Hematopoietic multipotent progenitor cell (in vitro differentiated cells): ENCODE measurements around the gene SLC29A2. TPM values are rescaled to one million over a fixed set of nuclear protein-coding genes. Genes with fewer than 3 reads are reported as not detected.
"Not testable (repeated sequence)": the region's sequence is repeated elsewhere in the genome, so short reads cannot be mapped to it uniquely, and the experiment has no call there.

ENCODE experiments used
- DNase-seq, 3 donors: peaks; one replicate each; pipeline ENCODE4 v3.0.0-alpha.2; 2011 to 2015; ENCODE audit warnings: low read depth in 2 of 3, low spot score in 2 of 3
- total RNA-seq: library from RNA; depleted of rRNA; stranded (reverse); fragments of >200 nt; gene quantifications from one replicate; pipeline ENCODE4 v1.2.3, GENCODE V29; 2012

The SLC29A2 gene
- total RNA-seq, 1 donor: 6.5 TPM

DNA sequence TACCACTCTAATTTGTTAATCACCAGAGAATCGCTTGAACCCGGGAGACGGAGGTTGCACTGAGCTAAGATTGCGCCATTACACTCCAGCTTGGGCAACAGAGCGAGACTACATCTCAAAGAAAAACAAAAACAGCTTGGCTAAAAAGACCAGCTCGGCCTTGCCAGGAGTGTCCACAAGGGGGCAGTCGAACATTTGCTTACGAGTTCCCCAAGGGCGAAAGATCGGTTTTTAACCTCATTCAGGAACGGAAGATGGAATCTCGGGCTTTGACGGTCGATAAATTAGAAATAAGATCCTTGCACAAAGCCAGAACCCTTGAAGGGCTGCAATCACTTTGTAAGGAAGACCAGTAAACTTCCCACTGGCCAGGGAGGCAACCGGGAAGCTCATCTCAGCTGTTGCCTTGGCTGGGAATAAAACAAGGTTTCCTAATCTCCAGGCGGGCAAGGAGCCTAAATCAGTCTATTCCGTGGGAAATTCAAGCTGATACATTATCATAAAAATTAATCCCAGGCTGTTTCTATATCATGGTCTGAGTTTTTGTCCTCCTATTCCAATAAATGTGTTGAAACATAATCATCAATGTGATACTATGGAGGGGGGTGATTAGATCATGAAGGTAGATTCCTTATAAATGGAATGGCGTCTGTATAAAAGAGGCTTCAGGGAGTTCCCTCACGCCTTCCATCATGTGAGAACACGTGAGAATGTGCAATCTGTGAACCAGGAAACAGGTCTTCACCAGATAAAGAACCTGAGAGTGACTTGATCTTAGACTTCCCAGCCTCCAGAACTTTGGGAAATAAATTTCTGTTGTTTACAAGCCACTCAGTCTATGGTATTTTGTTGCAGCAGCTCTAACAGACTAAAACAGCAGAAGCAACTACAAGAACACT is 14.9 kb upstream of the SLC29A2 start:
- peak; percentile 64 to 88 (median 70) for DNase-seq

DNA sequence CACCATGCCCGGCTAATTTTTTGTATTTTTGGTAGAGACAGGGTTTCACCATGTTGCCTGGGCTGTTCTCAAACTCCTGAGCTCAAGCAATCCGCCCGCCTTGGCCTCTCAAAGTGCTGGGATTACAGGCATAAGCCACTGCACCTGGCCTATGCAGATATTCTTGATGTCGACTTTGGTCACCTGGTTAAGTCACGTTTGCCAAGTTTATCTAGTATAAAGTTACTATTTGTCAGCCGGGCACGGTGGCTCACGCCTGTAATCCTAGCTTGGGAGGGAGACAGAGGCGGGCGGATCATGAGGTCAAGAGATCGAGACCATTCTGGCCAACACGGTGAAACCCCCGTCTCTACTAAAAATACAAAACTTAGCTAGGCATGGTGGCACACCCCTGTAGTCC is 12.8 kb upstream of the SLC29A2 start:
- DNase-seq: not testable (repeated sequence)

DNA sequence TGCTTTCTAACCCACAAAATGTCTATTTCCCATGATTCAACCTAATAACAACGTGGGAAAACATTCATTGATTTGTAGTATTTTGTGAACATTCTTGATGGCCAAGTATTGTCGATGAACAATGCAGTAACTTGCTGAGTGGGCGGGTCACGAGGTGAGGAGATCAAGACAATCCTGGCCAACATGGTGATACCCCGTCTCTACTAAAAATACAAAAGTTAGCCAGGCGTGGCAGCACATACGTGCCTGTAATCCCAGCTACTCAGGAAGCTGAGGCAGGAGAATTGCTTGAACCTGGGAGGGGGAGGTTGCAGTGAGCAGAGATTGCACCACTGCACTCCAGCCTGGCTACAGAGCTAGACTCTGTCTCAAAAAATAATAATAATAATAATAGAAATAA is 8.7 kb upstream of the SLC29A2 start:
- peak in 1 of 3 donors; percentile 14 for DNase-seq

DNA sequence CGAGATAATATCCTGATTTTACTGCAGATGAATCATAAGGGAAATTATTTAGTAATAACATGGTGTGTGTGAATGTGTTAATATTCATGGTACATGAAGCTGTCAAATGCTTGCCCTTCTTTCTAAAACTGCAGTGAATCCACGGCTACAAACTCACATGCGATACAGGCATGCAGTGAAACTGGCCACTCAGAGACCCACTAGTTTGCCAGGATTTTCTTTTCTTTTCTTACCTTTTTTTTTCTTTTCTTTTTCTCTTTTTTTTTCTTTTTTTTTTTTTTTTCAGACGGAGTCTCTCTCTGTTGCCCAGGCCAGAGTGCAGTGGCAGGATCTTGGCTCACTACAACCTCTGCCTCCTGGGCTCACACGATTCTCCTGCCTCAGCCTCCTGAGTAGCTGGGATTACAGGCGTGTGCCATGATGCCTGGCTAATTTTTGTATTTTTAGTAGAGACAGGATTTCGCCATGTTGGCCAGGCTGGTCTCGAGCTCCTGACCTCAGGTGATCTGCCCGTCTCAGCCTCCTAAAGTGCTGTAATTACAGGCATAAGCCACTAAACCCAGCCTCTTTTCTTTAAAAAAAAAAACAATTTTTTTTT is 2.2 kb upstream of the SLC29A2 start:
- DNase-seq: not testable (repeated sequence)

DNA sequence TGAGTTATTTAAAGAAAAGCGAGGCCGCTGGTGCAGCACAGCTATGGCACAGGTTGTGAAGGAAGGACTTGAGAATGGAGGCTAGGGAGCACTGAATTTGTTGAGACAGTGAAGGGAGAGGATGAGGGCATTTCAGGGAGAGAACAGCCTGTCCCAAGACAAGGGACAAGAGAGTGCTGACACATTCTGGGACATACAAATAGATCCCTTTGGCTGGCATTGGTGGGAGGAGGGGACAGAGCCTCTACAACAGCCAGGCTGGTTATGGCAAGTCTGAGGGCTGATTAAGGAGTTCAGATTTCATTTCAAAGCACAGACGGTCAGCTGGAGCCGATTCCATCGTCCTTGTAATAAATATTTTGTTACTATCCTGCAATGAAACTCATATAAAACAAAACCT is 1.7 kb upstream of the SLC29A2 start:
- no peak for DNase-seq

DNA sequence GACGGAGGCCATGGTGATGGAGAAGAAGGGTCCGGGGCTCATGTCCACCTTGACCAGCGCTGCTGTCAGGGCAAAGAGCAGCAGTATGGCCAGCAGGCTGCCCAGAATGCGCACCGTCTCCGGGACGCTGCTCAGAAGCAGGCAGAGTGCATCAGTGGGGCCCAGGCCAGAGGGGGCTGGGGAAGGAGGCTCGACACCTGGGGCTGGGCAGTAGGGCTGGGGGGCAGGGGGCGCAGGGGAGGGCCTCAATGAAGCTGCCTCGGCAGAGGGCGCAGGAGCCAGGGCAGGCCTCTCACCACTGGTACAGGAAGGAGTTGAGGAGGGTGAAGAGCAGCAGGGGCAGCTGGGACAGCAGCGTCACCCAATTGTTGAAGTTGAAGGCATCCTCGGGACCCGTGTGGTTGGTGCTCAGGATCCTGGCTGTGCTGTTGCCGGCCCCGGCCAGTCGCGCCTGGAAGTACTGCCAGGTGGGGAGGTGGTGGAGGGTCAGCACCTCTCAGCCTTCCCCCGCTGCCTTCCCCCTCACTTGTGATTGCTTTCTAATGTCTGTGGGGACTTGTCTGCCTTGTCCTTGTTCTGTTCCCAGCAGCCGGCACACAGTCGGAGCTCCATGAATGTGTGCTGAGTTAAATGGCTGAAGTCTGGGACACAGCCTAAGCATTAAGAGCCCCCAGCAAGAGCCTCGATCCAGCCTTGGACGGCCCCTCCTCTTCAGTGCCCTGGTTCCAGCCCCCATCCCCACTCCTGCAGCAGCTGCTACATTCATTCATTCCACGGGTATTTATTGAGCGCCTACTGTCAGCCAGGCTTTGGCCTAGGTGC is 2.3 kb downstream of the SLC29A2 start:
- DNase-seq: no peak

DNA sequence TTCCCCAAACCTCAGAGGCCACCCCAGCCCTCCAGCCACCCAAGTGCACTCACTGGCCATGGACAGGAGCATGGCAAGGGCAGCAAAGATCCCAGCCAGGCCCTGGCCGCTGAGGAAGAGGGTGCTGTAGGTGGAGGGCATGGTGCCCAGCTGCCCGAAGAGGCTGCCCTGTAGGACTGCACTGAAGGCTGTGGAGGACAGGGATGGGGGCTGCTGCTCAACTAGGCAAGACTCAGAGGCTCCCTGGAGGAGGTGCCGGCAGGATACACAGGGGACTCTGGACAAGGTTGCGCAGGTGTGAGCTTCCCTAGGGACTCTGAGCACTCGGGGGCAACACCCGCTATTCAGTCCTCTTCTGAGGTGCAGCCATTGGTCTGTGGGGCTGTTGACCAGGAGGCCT is 3.1 kb downstream of the SLC29A2 start:
- DNase-seq: no peak

DNA sequence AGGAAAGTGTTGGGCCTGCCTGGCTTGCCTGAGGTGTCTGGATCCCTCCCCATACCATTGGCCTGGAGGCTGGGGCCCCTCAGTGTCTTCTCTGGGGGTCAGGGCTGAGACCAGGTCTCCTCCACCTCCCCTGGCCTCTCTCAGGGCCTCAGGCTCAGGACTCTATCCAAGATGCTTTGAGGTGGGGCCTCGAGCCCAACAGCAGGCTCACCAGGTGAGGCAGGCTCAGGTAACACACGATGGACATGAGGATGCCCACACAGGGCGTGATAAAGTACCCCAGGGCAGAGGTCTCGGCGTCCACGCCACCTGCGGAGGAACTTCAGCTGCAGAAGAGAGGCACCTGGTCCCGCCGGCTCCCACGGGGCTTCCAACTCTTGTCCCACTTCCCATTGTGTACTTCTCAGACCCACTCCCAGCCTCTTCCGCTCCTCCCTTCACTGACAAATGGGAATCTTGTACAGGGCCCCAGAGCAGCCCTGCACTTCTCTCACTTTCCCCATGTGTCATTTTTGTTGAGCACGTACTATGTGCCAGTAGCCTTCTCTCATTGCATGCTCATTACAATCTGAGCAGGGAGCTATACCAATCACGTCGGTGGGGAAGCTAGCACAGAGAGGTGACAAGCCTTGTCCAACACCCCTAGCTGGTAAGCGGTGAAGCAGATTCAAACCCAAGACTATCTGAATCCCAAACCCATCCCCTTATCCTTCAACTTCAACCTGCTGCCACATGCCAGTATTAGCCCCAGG is 3.8 kb downstream of the SLC29A2 start:
- no peak for DNase-seq

DNA sequence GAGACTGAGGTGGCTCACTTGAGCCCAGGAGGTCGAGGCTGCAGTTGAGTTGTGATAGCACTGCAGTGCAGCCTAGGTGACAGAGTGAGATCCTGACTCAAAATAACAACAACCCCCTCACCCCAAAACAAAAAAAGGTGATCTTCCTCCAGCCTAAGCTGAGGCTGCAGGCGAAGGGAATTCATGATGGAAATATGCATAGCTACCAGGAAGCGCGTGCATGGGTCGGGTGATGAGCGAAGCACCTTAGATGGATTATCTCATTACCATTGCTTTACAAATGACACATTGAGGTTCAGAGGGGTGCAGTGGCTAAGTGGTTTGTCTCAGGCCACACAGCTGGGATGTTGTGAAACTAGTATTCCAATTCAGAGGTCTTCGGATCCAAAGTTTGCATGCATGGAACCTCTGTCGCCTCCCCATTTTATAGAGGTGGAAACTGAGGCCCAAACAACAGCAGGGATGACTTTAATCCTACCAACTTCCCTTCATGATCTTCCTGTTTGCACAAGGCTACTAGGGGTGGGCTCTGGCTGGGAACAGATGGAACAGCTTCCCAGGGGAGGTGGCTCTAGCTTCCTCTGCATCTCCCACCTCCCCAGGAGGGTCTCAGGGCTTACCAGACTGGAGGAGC is 4.6 kb downstream of the SLC29A2 start:
- DNase-seq: no peak

DNA sequence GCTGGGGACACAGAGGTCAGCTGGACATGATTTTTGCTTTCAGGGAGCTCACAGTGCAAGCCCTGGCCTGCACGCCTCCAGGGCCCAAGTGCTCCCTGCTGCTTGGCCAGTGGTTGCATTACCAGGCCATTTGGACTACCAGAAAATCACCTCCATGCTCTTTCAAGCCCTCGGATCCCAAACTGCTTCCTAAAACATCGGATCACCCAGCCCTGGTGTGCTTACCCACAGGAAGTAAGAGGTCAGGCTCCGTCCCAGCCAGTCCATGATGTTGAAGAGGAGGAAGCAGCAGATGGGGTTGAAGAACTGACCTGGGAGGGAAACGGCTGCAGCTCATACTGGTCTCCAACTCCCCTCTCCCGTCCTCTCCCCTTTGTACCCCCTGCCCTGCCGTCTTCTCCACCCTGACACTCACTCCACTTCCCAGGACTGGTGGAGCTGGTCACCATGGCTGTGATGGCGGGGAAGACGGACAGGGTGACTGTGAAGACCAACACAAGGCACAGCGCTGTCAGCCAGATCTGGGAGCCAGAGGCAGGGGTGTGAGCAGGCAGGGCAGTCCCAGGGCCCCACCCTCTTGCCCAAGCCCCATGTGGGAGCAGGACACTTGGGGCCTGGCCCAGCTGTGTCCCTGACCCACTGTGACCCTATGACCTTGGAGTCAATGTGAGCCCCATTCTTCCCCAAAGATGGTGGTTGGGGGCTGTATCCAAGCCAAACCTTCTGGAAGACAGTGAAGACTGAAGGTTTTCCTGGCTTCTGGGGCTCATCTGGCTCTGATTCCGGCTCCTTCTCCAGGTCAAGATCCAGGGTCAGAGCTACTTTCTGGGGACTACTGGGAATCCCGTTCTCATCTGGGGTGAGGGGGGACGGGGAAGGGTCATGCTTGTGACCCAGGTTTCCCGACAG is 5.6 kb downstream of the SLC29A2 start:
- no peak for DNase-seq

DNA sequence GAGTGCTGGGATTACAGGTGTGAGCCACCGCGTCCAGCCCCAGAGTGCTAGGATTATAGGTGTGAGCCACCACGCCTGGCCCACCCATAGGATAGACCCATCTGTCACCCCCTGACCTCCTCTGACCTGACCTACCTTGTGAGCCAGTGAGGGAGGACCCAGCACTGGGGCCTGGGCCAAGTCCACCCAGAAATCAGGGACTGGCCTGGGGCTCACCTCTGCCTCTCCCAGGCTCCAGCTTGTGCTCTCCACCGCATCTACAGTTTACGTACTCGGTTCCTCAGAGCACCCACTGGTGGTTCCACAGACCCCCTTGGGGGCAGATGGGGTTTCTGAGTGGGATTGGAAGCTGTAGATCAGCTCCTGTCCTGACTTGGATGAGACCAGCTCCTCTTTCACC is 6.4 kb downstream of the SLC29A2 start:
- DNase-seq: no peak

DNA sequence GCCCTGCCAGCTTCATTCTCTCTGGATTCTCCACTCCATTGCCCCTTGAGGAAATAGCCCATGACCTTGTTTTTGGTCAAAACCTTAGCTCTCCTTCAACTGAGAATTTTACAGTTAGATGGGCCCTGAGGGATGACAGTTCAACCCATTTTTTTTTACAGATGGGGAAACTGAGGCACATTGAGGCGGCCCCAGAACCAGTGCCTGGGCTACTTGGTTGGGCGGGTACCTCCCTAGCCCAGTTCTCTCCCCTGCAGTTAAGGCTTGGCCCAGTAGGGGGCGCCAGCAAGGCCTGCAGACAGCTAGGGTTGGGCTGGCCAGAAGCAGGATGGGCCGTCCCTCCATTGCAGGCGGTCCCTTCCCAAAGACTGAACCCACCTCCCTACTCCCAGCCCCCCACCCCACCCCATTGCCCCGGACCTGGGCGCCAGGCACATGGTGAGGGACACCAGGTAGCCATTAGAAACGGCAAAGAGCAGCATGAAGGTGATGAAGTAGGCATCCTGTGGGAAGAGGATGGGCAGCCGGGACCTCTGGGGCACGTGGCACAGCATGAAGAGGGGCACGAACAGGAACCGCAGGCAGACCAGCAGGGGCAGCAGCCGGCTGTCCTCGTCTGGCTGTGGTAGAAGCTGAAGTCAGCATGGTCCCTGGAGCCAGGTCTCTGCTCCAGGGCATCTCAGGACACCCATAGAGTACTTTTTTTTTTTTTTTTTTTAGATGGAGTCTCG is 7.6 kb downstream of the SLC29A2 start:
- DNase-seq: peak in 2 of 3 donors; percentile 36 to 58

DNA sequence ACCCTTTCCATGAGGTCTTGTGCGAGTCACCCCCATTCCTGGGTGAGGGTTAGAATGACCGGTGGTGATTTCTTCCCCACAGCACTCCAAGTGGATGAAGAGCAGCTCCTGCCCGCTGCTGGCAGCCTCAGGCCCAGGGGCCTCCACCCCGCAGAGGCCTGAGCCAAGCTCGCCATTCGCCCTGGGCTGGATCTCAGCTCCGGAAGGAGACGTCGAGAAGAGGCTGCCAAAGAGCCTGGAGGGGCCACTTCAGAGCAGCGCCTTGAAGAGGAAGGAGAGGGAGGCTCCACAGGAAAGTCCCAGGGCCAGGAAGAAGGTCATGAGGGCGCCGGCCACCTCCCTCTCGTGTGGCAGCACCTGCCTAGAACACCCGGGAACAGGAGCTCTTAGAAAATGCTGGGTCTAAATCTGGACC is 8.4 kb downstream of the SLC29A2 start:
- no peak for DNase-seq

DNA sequence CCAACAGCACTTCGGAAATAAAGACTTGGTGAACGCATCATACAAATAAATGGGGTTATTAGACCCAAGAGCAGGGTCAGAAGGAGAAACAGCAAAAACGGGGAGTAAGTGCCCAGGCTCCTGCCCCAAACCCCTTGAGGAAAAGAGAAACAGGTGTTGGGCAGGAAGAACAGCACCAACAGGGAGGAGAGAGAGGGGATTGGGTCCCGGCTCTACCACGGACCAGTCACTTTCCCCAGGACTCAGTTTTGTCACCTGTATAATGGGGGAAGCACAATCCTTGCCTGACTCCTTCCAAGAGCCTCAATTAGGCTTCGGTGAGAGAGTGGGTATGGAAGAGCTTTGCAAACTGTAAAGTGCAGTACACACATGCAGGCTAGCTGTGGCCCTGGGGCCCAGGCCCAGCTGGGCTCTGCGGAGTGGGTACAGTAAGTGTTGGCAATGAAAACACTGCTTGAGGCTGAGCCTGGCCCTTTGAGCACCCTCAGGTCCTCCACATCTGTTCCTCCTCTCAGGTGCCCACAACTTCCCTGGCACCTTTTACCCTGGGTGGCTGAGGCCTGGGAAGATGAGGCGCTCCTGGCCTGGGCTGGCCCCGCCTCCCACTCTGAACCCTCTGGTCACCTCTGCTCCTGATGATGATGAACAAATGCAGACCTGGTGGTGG is 8.9 kb downstream of the SLC29A2 start:
- no peak for DNase-seq

DNA sequence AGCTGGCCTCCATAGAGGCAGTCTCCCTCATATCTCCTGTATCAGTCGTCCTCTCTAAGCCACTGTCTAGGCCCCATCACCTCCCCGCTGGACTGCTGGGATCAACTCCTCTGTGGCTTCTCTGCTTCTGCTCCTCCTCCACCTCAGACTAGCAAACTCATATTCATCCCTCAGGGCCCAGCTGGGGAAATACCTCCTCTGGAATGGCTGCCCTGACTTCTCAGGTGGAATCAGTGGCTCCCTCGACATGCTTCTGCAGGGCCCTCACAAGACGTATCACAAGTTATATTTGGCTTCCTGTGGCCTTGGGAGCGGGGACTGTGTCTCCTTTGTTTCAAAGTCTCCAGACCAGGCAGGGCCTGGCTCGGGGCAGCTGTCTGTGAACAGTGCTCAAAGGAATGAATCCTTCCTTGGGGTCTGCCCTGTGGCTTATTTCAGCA is 10.0 kb downstream of the SLC29A2 start:
- no peak for DNase-seq

DNA sequence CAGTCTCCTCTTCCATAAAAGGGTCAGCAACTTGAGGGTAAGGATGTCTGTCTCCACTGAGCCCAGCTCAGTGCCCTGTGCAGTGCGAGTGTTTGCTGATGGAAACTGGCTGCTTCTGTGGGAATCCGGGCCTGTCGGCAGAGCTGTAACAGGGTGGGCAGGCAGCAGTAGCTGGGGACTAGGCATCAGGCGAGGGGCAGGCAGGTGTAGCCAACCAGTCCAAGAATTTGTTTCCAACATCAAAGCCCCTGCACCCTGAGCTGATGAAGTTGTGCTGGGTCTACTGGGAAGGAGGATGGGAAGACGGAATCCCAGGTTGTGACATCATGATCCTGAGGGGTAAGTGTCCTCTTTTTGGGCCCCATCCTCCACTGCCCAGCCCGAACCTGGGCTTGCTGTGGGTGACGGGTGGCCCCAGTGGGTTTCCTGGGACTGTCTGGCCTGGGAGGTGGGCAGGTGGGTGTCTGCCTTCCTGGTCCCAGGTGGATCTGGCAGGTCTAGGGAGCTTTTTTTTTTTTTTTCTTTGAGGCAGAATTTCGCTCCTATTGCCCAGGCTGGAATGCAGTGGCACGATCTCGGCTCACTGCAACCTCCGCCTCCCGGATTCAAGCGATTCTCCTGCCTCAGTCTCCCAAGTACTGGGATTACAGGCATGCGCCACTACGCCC is 11.0 kb downstream of the SLC29A2 start:
- no peak for DNase-seq

DNA sequence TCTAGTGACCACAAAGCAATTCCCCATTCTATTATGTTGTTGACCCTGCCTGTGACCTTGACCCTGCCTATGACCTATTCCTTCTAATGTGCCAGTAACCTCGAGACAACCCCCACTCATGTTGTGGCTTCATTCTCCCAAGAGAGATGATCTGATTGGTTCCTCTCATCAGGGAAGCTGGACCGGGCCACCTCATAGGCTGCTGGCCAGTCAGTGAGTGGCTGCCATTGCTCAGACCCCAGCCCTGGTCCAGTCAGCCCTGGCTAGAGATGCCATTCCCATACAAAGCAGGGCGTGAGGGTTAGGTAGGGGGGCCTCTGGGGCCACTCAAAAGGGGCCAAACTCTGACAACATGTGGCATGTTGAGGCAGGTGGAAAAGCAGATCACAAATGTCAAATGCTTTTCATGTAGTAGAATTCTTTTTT is 11.9 kb downstream of the SLC29A2 start:
- DNase-seq: no peak
